ENCODE results near the gene C9orf78.

C9orf78 gene

DNA sequence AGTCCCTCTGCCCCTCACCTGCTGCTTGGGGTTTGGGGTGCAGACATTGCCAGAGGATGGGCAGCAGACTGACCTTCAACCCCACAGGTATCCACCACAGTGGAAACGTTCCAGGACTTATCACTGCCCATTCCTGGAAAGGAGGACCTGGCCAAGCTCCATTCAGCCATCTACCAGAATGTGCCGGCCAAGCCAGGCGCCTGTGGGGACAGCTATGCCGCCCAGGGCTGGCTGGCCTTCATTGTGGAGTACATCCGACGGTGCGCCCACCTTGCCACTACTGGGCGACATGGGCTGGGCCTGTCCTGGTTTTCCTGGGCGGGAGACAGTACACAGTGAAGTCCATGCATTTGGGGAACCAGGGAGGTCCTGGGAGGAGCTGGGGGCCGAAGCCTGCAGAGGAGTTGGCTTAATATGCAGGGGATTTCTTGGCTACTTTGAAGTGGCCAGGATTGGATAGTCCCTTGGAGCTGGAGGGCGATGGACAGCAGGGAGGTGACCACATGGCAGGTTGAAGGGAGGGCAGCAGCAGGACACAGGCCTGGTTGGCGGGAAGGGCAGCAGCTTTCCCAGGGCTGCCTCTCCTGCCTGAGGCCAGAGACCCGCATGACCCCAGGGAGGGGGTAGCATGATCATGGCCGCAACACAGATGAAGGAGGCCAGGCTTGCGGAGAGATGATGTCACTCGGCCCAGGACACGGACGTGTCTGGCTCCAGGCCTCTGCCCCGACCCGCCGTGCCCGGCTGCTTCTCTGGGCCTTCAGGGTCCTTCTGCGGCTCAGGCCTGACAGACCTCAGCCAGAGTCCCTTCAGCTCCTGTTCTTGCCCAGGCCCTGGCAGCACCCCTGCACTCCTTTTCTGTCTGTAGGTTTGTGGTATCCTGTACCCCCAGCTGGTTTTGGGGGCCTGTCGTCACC lies 34.8 kb upstream of the C9orf78 start:
- TF ChIP-seq, protein P1, sequence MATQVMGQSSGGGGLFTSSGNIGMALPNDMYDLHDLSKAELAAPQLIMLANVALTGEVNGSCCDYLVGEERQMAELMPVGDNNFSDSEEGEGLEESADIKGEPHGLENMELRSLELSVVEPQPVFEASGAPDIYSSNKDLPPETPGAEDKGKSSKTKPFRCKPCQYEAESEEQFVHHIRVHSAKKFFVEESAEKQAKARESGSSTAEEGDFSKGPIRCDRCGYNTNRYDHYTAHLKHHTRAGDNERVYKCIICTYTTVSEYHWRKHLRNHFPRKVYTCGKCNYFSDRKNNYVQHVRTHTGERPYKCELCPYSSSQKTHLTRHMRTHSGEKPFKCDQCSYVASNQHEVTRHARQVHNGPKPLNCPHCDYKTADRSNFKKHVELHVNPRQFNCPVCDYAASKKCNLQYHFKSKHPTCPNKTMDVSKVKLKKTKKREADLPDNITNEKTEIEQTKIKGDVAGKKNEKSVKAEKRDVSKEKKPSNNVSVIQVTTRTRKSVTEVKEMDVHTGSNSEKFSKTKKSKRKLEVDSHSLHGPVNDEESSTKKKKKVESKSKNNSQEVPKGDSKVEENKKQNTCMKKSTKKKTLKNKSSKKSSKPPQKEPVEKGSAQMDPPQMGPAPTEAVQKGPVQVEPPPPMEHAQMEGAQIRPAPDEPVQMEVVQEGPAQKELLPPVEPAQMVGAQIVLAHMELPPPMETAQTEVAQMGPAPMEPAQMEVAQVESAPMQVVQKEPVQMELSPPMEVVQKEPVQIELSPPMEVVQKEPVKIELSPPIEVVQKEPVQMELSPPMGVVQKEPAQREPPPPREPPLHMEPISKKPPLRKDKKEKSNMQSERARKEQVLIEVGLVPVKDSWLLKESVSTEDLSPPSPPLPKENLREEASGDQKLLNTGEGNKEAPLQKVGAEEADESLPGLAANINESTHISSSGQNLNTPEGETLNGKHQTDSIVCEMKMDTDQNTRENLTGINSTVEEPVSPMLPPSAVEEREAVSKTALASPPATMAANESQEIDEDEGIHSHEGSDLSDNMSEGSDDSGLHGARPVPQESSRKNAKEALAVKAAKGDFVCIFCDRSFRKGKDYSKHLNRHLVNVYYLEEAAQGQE (IDR thresholded peaks at IDR 0.05; ENCODE audit: insufficient read depth in 1 of 2, low read depth in 2 of 2, low read length in 2 of 2) = no peak
- TF ChIP-seq TAF1 (IDR thresholded peaks at IDR 0.05; ENCODE audit: borderline replicate concordance, insufficient read depth, low read length) (no peak), FOXP2 (optimal IDR thresholded peaks at IDR 0.05; ENCODE audit: borderline replicate concordance, extremely low read depth, extremely low read length, insufficient read depth) (no peak)

DNA sequence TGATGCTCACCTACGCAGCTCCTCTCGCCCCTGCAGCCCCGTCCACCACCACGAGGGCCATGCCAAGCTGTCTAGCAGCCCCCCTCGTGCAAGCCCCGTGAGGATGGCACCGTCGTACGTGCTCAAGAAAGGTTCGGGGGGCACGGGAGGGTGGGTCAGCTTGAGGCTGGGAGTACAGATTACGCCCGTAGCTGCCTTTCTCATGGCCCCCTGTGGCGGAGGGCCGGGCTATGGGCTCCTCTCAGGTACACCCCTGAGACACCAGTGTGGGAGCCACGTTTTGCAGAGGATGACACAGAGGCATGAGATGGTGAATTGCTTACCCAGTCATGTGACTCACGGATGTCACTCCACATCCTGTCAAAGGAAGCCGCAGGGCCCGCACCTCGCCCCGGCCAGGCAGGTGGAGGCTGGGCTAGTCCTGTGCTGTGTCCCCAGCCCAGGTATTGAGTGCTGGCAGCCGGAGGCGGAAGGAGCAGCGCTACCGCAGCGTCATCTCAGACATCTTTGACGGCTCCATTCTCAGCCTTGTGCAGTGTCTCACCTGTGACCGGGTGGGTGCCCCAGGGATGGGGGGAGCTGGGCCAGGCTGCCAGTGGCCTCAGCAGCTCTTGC lies 33.9 kb upstream of the C9orf78 start:
- no peak for TF ChIP-seq POLR2AphosphoS5 (IDR thresholded peaks at IDR 0.05; ENCODE audit: low read depth, low read length)

DNA sequence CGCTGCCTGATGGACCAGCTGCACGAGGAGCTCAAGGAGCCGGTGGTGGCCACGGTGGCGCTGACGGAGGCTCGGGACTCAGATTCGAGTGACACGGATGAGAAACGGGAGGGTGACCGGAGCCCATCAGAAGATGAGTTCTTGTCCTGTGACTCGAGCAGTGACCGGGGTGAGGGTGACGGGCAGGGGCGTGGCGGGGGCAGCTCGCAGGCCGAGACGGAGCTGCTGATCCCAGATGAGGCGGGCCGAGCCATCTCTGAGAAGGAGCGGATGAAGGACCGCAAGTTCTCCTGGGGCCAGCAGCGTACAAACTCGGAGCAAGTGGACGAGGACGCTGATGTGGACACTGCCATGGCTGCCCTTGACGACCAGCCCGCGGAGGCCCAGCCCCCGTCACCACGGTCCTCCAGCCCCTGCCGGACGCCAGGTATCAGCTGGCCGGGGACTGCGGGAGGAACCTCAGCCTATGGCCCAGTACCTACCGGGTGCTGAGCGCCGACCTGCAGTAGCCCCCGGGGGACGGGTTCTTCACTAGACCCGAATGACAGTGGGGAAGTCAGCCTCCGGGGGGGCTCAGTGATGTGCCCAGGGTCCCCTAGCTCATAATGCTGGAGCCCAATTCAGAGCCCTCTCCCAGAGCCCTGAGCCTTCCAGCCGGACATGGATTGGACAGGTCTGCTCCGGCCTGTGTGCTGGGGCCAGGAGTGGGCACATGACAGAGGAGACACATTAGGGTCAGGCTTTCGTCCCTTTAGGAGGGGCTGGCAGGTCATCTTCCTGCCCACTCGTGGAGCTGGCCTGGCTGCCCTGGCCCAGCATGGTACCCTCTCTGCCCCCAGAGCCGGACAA lies 33.2 kb upstream of the C9orf78 start:
- TF ChIP-seq SIN3A (IDR thresholded peaks at IDR 0.05; ENCODE audit: borderline replicate concordance, insufficient read depth, low read length) = no peak
- TF ChIP-seq FOXP2 (optimal IDR thresholded peaks at IDR 0.05; ENCODE audit: borderline replicate concordance, extremely low read depth, extremely low read length, insufficient read depth) = no peak
- TF ChIP-seq, protein P1 (IDR thresholded peaks at IDR 0.05; ENCODE audit: insufficient read depth in 1 of 2, low read depth in 2 of 2, low read length in 2 of 2) = no peak
- TF ChIP-seq POLR2AphosphoS5 (IDR thresholded peaks at IDR 0.05; ENCODE audit: low read depth, low read length) = no peak
- no peak for TF ChIP-seq TAF1 (IDR thresholded peaks at IDR 0.05; ENCODE audit: borderline replicate concordance, insufficient read depth, low read length)

DNA sequence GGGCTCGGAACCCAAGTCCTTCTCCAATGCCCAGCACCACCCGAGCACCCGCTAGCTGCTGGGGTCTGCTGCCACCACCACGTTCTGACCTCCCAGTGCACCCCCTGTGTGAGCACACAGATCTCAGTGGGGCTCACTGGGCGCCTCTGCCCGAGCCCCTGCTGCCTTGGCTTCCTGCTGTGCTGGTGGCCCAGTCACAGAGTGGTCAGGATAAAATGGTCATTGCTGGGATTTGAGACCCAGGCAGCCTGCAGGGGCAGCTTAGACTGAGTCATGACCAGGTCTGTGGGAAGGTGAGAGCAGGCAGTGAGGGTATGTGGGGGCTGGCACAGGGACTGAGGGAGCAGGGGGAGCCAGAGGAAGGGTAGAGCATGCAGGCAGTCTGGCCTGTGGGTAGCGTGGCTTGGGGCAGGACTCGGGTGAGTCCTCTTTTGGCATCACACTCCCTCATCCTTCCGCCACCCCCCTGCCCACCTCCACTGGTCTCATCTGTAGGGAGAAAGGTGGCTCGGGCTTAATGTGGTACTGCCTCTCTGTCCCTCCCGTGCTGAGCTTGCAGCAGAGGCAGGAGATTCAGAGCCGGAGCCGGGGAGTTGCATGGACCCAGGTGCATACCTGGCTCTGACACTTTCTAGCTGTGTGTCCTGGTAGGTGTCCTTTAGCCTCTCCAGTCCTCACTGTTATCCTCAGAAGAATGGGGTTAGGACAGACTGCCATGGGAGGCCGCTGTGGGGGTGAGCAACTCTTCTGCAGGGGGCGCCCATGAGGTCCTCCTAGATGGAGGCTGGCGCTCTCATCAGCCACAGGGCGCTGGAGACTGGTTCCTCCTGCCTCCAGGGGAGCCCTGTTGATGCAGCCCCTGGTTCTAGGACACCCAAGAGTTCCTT lies 32.3 kb upstream of the C9orf78 start:
- no peak for TF ChIP-seq POLR2AphosphoS5 (IDR thresholded peaks at IDR 0.05; ENCODE audit: low read depth, low read length)
- TF ChIP-seq TAF1 (IDR thresholded peaks at IDR 0.05; ENCODE audit: borderline replicate concordance, insufficient read depth, low read length) = no peak
- TF ChIP-seq SIN3A (IDR thresholded peaks at IDR 0.05; ENCODE audit: borderline replicate concordance, insufficient read depth, low read length) = no peak
- TF ChIP-seq, protein P1 (IDR thresholded peaks at IDR 0.05; ENCODE audit: insufficient read depth in 1 of 2, low read depth in 2 of 2, low read length in 2 of 2) = no peak
- no peak for TF ChIP-seq FOXP2 (optimal IDR thresholded peaks at IDR 0.05; ENCODE audit: borderline replicate concordance, extremely low read depth, extremely low read length, insufficient read depth)

Measured in PFSK-1 (cell line).